ENCODE data around the gene RBFOX2. TPM values are rescaled to one million over a fixed set of nuclear protein-coding genes. Genes with fewer than 3 reads are reported as not detected.
"Not testable (repeated sequence)": the region's sequence is repeated elsewhere in the genome, so short reads cannot be mapped to it uniquely, and the experiment has no call there.

Gene RBFOX2
- total and polyA plus RNA-seq, 4 donors = 14.2 to 53.6 (median 25.6) TPM

DNA sequence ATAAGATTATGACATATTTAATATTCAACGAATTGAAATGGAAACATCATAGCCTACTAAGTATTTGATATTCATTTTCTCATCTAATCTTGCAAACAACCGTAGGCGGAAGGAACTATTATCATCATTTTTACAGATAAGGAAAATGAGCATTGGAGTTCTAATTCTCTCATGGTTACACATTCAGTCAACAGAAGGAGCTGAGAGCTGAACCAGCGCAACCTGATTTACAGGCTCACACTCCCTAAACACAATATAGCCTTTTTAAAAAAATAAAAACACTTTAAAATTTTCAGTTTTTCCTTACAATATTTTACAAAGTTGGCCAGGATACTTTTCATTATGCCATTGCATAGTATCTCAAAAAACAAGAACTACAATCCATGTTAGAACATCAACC, 236.1 kb downstream of the RBFOX2 start:
- Histone ChIP-seq H3K4me3 (ENCODE audit: low read depth in 1 of 3, low read length in 3 of 3) (no peak overlapping the region), H3K4me1 (ENCODE audit: control insufficient read depth in 4 of 4, insufficient read depth in 4 of 4, low read length in 3 of 4) (no peaks in the 10 kb centered on the region), H3K9me3 (ENCODE audit: control insufficient read depth in 4 of 4, low read length in 3 of 4) (no peaks in the 10 kb centered on the region), H3K36me3 (ENCODE audit: control insufficient read depth in 4 of 4, insufficient read depth in 3 of 4, low read depth in 1 of 4, low read length in 3 of 4) (no peaks in the 10 kb centered on the region), H3K27me3 (ENCODE audit: control insufficient read depth in 4 of 4, insufficient read depth in 4 of 4, low read length in 3 of 4) (no peaks in the 10 kb centered on the region), H3K27ac (ENCODE audit: low read depth in 1 of 2, low read length in 2 of 2) (no peak overlapping the region), H3K9ac (ENCODE audit: low read depth in 1 of 2, low read length in 2 of 2) (no peak overlapping the region)
- TF ChIP-seq EGR1 (IDR thresholded peaks at IDR 0.05; ENCODE audit: low read depth in 2 of 2) = no peak
- WGBS = 84% methylated on average over 4 of the region's 4 CpGs
- no peak for DNase-seq (ENCODE audit: low spot score)

DNA sequence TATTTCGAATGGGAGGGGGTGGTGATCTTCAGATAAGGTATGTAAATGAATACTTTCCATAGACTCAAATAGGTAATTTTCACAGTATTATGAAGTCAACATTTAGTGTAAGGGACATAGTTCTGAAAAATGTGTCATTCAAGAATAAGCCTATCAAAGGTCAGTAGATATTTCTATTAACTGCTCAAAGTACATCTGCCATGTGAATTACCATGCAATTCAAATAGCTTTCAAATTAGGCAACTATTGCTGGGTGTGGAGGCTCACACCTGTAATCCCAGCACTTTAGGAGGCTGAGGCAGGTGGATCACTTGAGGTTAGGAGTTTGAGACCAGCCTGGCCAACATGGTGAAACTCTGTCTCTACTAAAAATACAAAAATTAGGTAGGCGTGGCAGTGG, 236.8 kb downstream of the RBFOX2 start:
- H3K4me3 ChIP-seq (ENCODE audit: low read depth in 1 of 3, low read length in 3 of 3); H3K36me3 ChIP-seq (ENCODE audit: control insufficient read depth in 4 of 4, insufficient read depth in 3 of 4, low read depth in 1 of 4, low read length in 3 of 4); H3K9ac ChIP-seq (ENCODE audit: low read depth in 1 of 2, low read length in 2 of 2); DNase-seq (ENCODE audit: low spot score); H3K27me3 ChIP-seq (ENCODE audit: control insufficient read depth in 4 of 4, insufficient read depth in 4 of 4, low read length in 3 of 4); H3K4me1 ChIP-seq (ENCODE audit: control insufficient read depth in 4 of 4, insufficient read depth in 4 of 4, low read length in 3 of 4); H3K27ac ChIP-seq (ENCODE audit: low read depth in 1 of 2, low read length in 2 of 2); H3K9me3 ChIP-seq (ENCODE audit: control insufficient read depth in 4 of 4, low read length in 3 of 4): not testable (repeated sequence)
- TF ChIP-seq HNF4A (conservative IDR thresholded peaks at IDR 0.05) = peak; percentile 8 to 26
- 96% methylated on average over 2 of the region's 2 CpGs for WGBS

GRCh38 chr22:35785181-35785923, 243.3 kb downstream of the RBFOX2 start:
- H3K9ac ChIP-seq (ENCODE audit: low read depth in 1 of 2, low read length in 2 of 2) = no peak overlapping the region
- no peak for DNase-seq (ENCODE audit: low spot score)
- peaks cover 0 to 8% (median 3%) of the 10 kb centered on the region in 4 donors for H3K36me3 ChIP-seq (ENCODE audit: control insufficient read depth in 4 of 4, insufficient read depth in 3 of 4, low read depth in 1 of 4, low read length in 3 of 4)
- H3K9me3 ChIP-seq (ENCODE audit: control insufficient read depth in 4 of 4, low read length in 3 of 4) = no peaks in the 10 kb centered on the region
- no peak overlapping the region for H3K27ac ChIP-seq (ENCODE audit: low read depth in 1 of 2, low read length in 2 of 2)
- no peaks in the 10 kb centered on the region for H3K27me3 ChIP-seq (ENCODE audit: control insufficient read depth in 4 of 4, insufficient read depth in 4 of 4, low read length in 3 of 4)
- TF ChIP-seq HNF4A (conservative IDR thresholded peaks at IDR 0.05) = no peak
- no peak for TF ChIP-seq RAD21 (IDR thresholded peaks at IDR 0.05)
- no peak for TF ChIP-seq JUND (IDR thresholded peaks at IDR 0.05)
- no peak for TF ChIP-seq RXRA (IDR thresholded peaks at IDR 0.05)
- TF ChIP-seq, protein P1, sequence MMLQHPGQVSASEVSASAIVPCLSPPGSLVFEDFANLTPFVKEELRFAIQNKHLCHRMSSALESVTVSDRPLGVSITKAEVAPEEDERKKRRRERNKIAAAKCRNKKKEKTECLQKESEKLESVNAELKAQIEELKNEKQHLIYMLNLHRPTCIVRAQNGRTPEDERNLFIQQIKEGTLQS (IDR thresholded peaks at IDR 0.05) = no peak
- no peak for TF ChIP-seq GABPA (IDR thresholded peaks at IDR 0.05 in 1 of 2, conservative IDR thresholded peaks at IDR 0.05 in 1 of 2)
- TF ChIP-seq EGR1 (IDR thresholded peaks at IDR 0.05; ENCODE audit: low read depth in 2 of 2) = no peak
- no peak for TF ChIP-seq MAX (IDR thresholded peaks at IDR 0.05)
- TF ChIP-seq FOXA2 (IDR thresholded peaks at IDR 0.05) = no peak
- no peak for TF ChIP-seq HNF4G (IDR thresholded peaks at IDR 0.05)
- TF ChIP-seq, protein P2, sequence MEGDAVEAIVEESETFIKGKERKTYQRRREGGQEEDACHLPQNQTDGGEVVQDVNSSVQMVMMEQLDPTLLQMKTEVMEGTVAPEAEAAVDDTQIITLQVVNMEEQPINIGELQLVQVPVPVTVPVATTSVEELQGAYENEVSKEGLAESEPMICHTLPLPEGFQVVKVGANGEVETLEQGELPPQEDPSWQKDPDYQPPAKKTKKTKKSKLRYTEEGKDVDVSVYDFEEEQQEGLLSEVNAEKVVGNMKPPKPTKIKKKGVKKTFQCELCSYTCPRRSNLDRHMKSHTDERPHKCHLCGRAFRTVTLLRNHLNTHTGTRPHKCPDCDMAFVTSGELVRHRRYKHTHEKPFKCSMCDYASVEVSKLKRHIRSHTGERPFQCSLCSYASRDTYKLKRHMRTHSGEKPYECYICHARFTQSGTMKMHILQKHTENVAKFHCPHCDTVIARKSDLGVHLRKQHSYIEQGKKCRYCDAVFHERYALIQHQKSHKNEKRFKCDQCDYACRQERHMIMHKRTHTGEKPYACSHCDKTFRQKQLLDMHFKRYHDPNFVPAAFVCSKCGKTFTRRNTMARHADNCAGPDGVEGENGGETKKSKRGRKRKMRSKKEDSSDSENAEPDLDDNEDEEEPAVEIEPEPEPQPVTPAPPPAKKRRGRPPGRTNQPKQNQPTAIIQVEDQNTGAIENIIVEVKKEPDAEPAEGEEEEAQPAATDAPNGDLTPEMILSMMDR (IDR thresholded peaks at IDR 0.05; ENCODE audit: low read depth, low read length, missing input control) = no peak
- TF ChIP-seq YY1 (IDR thresholded peaks at IDR 0.05) = no peak
- no peak for TF ChIP-seq SP1 (IDR thresholded peaks at IDR 0.05)
- no peak for TF ChIP-seq FOXA1 (IDR thresholded peaks at IDR 0.05)
- TF ChIP-seq TAF1 (conservative IDR thresholded peaks at IDR 0.05) = no peak
- TF ChIP-seq, protein P3, sequence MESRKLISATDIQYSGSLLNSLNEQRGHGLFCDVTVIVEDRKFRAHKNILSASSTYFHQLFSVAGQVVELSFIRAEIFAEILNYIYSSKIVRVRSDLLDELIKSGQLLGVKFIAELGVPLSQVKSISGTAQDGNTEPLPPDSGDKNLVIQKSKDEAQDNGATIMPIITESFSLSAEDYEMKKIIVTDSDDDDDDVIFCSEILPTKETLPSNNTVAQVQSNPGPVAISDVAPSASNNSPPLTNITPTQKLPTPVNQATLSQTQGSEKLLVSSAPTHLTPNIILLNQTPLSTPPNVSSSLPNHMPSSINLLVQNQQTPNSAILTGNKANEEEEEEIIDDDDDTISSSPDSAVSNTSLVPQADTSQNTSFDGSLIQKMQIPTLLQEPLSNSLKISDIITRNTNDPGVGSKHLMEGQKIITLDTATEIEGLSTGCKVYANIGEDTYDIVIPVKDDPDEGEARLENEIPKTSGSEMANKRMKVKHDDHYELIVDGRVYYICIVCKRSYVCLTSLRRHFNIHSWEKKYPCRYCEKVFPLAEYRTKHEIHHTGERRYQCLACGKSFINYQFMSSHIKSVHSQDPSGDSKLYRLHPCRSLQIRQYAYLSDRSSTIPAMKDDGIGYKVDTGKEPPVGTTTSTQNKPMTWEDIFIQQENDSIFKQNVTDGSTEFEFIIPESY (IDR thresholded peaks at IDR 0.05) = no peak
- TF ChIP-seq, protein P4, sequence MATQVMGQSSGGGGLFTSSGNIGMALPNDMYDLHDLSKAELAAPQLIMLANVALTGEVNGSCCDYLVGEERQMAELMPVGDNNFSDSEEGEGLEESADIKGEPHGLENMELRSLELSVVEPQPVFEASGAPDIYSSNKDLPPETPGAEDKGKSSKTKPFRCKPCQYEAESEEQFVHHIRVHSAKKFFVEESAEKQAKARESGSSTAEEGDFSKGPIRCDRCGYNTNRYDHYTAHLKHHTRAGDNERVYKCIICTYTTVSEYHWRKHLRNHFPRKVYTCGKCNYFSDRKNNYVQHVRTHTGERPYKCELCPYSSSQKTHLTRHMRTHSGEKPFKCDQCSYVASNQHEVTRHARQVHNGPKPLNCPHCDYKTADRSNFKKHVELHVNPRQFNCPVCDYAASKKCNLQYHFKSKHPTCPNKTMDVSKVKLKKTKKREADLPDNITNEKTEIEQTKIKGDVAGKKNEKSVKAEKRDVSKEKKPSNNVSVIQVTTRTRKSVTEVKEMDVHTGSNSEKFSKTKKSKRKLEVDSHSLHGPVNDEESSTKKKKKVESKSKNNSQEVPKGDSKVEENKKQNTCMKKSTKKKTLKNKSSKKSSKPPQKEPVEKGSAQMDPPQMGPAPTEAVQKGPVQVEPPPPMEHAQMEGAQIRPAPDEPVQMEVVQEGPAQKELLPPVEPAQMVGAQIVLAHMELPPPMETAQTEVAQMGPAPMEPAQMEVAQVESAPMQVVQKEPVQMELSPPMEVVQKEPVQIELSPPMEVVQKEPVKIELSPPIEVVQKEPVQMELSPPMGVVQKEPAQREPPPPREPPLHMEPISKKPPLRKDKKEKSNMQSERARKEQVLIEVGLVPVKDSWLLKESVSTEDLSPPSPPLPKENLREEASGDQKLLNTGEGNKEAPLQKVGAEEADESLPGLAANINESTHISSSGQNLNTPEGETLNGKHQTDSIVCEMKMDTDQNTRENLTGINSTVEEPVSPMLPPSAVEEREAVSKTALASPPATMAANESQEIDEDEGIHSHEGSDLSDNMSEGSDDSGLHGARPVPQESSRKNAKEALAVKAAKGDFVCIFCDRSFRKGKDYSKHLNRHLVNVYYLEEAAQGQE (IDR thresholded peaks at IDR 0.05) = no peak
- no peak for TF ChIP-seq NR2F2 (IDR thresholded peaks at IDR 0.05)
- H3K4me3 ChIP-seq (ENCODE audit: low read depth in 1 of 3, low read length in 3 of 3) = no peak overlapping the region
- 72% methylated on average over 4 of the region's 4 CpGs for WGBS
- H3K4me1 ChIP-seq (ENCODE audit: control insufficient read depth in 4 of 4, insufficient read depth in 4 of 4, low read length in 3 of 4) = no peaks in the 10 kb centered on the region
